PC-9 (cell line): ENCODE data around the gene CACNA2D1. TPM values are rescaled to one million over a fixed set of nuclear protein-coding genes. Genes with fewer than 3 reads are reported as not detected.

Experiments
- BruUV-seq: library from RNA; stranded (reverse); fragments of 400-500 nt; replicated peaks from 2 replicates; lab custom pipeline; 2021; lab: Mats Ljungman, UMichigan
- CTCF ChIA-PET: fragments of 300-600 bp; sonication (Branson Sonifier 250); formaldehyde crosslinking; loops from one replicate; lab custom pipeline; 2022; ENCODE audit warnings: antibody characterized with exemption; lab: Charles Lee
- POLR2A ChIA-PET: fragments of 300-600 bp; sonication (Branson Sonifier 250); formaldehyde crosslinking; loops from one replicate; lab custom pipeline; 2022; ENCODE audit warnings: antibody characterized with exemption; ENCODE audit not compliant: unreplicated experiment; lab: Charles Lee
- DNase-seq, 2 experiments: peaks; one replicate each; pipeline versions ENCODE4 v3.0.0 to v3.0.0-alpha.2; 2015 to 2022; ENCODE audit warnings: mixed read lengths in 1 of 2
- H2AFZ ChIP-seq: fragments of 200-600 bp; sonication (generic); 2 replicates; pipeline ENCODE4 v1.8.1; 2017; ENCODE audit warnings: antibody characterized with exemption
- H3F3A ChIP-seq: fragments of 200-600 bp; sonication (generic); 2 replicates; pipeline ENCODE4 v1.8.1; 2017; ENCODE audit warnings: antibody characterized with exemption, mild to moderate bottlenecking, low read depth; ENCODE audit not compliant: insufficient read depth
- H3K27ac ChIP-seq: fragments of 200-600 bp; sonication (generic); 2 replicates; pipeline ENCODE4 v1.6.1; 2016; ENCODE audit warnings: mixed run types
- H3K27me3 ChIP-seq: fragments of 200-600 bp; sonication (generic); 2 replicates; pipeline ENCODE4 v1.6.1; 2016; ENCODE audit warnings: low read depth, mixed run types; ENCODE audit not compliant: insufficient read depth
- H3K36me3 ChIP-seq: fragments of 200-600 bp; sonication (generic); 2 replicates; pipeline ENCODE4 v1.6.1; 2016; ENCODE audit warnings: low read depth, mixed run types
- H3K4me1 ChIP-seq: fragments of 200-600 bp; sonication (generic); replicated peaks from 2 replicates; pipeline ENCODE4 v1.6.1; 2016; ENCODE audit warnings: mixed run types; ENCODE audit not compliant: insufficient read depth
- H3K4me2 ChIP-seq: fragments of 200-600 bp; sonication (generic); 2 replicates; pipeline ENCODE4 v1.6.1; 2017; ENCODE audit warnings: mixed run types
- H3K4me3 ChIP-seq: fragments of 200-600 bp; sonication (generic); 2 replicates; pipeline ENCODE4 v1.6.1; 2016; ENCODE audit warnings: mixed run types
- H3K79me2 ChIP-seq: fragments of 200-600 bp; sonication (generic); 2 replicates; pipeline ENCODE4 v1.6.1; 2017; ENCODE audit warnings: low read depth, mixed run types
- H3K9me2 ChIP-seq: fragments of 200-600 bp; sonication (generic); 2 replicates; pipeline ENCODE4 v1.8.1; 2017; ENCODE audit warnings: mild to moderate bottlenecking; ENCODE audit not compliant: insufficient read depth
- H3K9me3 ChIP-seq: fragments of 200-600 bp; sonication (generic); 2 replicates; pipeline ENCODE4 v1.8.1; 2016; ENCODE audit warnings: low read depth; ENCODE audit not compliant: insufficient read depth
- H4K20me1 ChIP-seq: fragments of 200-600 bp; sonication (generic); 2 replicates; pipeline ENCODE4 v1.8.1; 2017; ENCODE audit not compliant: insufficient read depth
- CTCF ChIP-seq: fragments of 200-600 bp; sonication (generic); conservative IDR thresholded peaks from 2 replicates; pipeline ENCODE4 v1.6.1; 2017; ENCODE audit warnings: mixed run types, antibody characterized with exemption, mild to moderate bottlenecking, moderate library complexity
- EZH2 ChIP-seq: fragments of 200-600 bp; sonication (generic); IDR thresholded peaks from 2 replicates; pipeline ENCODE4 v1.8.0; 2017; ENCODE audit warnings: antibody characterized with exemption, low read depth
- intact Hi-C: fragments of 100-400 bp; cut with micrococcal nuclease; formaldehyde crosslinking; loops from one replicate; pipeline ENCODE4 v1.10.0; 2022; ENCODE audit not compliant: unreplicated experiment
- total RNA-seq: library from RNA; stranded (reverse); gene quantifications from 2 replicates; pipeline ENCODE4 v1.2.3, GENCODE V29; 2021

CACNA2D1 gene
- total RNA-seq, 1 experiment from 2014 or later: 3.2 TPM

DNA sequence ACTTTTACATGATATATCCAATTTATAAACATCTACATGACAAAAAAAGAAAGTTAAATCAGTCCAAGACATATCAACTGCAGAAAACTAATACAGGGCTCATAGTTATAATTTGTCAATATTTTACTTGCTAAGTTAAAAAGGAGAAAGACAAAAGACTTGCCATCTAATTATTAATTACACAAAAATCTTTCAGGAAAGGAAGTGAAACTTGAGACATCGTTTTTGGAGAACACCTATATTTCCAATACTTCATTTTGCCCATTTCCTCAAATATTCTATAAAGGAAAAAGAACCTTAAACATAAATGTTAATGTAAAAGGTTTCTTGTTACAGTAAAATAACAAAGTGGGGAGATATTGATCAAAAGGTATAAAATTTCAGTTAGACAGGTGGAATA is 148.7 kb downstream of the CACNA2D1 start:
- Histone ChIP-seq H3K4me3 (no peak overlapping the region), H3F3A (no peaks in the 10 kb centered on the region), H3K27ac (no peak overlapping the region), H3K4me2 (no peak overlapping the region), H3K4me1 (no peaks in the 10 kb centered on the region), H3K36me3 (no peaks in the 10 kb centered on the region), H3K27me3 (no peaks in the 10 kb centered on the region), H2AFZ (no peak overlapping the region), H3K79me2 (no peaks in the 10 kb centered on the region), H4K20me1 (no peaks in the 10 kb centered on the region), H3K9me2 (no peaks in the 10 kb centered on the region), H3K9me3 (no peaks in the 10 kb centered on the region)
- no peak for TF ChIP-seq CTCF
- no peak for TF ChIP-seq EZH2
- BruUV-seq: no TSS peak
- DNase-seq: no peak
- intact Hi-C loops: no loop called here
- ChIA-PET POLR2A (no interaction called here), CTCF (no interaction called here)

- intact Hi-C loops: no loop called here
- Histone ChIP-seq H3K4me3 (no peak overlapping the region), H3K27ac (no peak overlapping the region), H3K9me2 (no peaks in the 10 kb centered on the region), H2AFZ (no peak overlapping the region), H3F3A (no peaks in the 10 kb centered on the region), H3K9me3 (no peaks in the 10 kb centered on the region), H3K4me1 (no peaks in the 10 kb centered on the region), H3K36me3 (no peaks in the 10 kb centered on the region), H4K20me1 (no peaks in the 10 kb centered on the region), H3K79me2 (no peaks in the 10 kb centered on the region), H3K4me2 (no peak overlapping the region), H3K27me3 (no peaks in the 10 kb centered on the region)
- ChIA-PET POLR2A (no interaction called here), CTCF (no interaction called here)
- BruUV-seq: no TSS peak
- TF ChIP-seq EZH2 (no peak), CTCF (no peak)
- no peak for DNase-seq
These were observed 149.2 kb downstream of the CACNA2D1 start for GRCh38 chr7:82294382-82294784.

- no peak for TF ChIP-seq CTCF
- no peak for TF ChIP-seq EZH2
- Histone ChIP-seq H3K36me3 (no peaks in the 10 kb centered on the region), H3K9me3 (no peaks in the 10 kb centered on the region), H3K27me3 (no peaks in the 10 kb centered on the region), H2AFZ (no peak overlapping the region; the same call in 1 of the 2 replicates), H3F3A (no peaks in the 10 kb centered on the region), H3K27ac (no peak overlapping the region), H3K4me1 (no peaks in the 10 kb centered on the region), H3K9me2 (no peaks in the 10 kb centered on the region), H3K4me3 (no peak overlapping the region), H3K4me2 (no peak overlapping the region), H4K20me1 (no peaks in the 10 kb centered on the region), H3K79me2 (no peaks in the 10 kb centered on the region)
- CTCF ChIA-PET: no interaction called here
- no TSS peak for BruUV-seq
- intact Hi-C loops: no loop called here
- POLR2A ChIA-PET: no interaction called here
- DNase-seq: no peak
These were observed 150.1 kb downstream of the CACNA2D1 start for GRCh38 chr7:82293467-82293866.
